ENCODE measurements around the gene CFAP299. TPM values are rescaled to one million over a fixed set of nuclear protein-coding genes. Genes with fewer than 3 reads are reported as not detected.

The CFAP299 gene
- total and polyA plus RNA-seq, 2 of the 13 experiments (the other 11 are each of a cell fraction or from before 2014, with no cell fraction given) = not detected

GRCh38 chr4:80927420-80927819, 591.9 kb downstream of the CFAP299 start:
- H3K4me1 ChIP-seq (ENCODE audit: insufficient read depth, low read length) = no peaks in the 10 kb centered on the region
- no peaks in the 10 kb centered on the region for H3K79me2 ChIP-seq (ENCODE audit: insufficient read depth, low read length)
- intact Hi-C loops (cut with micrococcal nuclease; ENCODE audit: unreplicated experiment) = no loop called here
- no peaks in the 10 kb centered on the region for H3K9me3 ChIP-seq (ENCODE audit: low read length)
- ChIA-PET CTCF (ENCODE audit: low intra/inter-chr PET ratio, low total read pairs) (no interaction called here), POLR2A (no interaction called here)
- 0% methylated on average over 2 of the region's 3 CpGs for WGBS (ENCODE audit: low lambda C conversion rate)
- in situ Hi-C loops (cut with HindIII; ENCODE audit: extremely low pct_ligation_motif_present, low pct_unique_long_range_greater_than_20kb) = no loop called here
- TF ChIP-seq TRIM24 (CRISPR knock-in tag; IDR thresholded peaks at IDR 0.05) (no peak), MEF2D (CRISPR knock-in tag; IDR thresholded peaks at IDR 0.05) (no peak), IKZF4 (CRISPR knock-in tag; IDR thresholded peaks at IDR 0.05; ENCODE audit: borderline replicate concordance, low read depth, not compliant biosample characterization) (no peak), TGIF2 (CRISPR knock-in tag; IDR thresholded peaks at IDR 0.05) (no peak), DBP (CRISPR knock-in tag; IDR thresholded peaks at IDR 0.05; ENCODE audit: not compliant biosample characterization) (no peak), ZC3H4 (CRISPR knock-in tag; IDR thresholded peaks at IDR 0.05; ENCODE audit: borderline replicate concordance) (no peak), MXD4 (CRISPR knock-in tag; IDR thresholded peaks at IDR 0.05) (no peak), AGO1 (IDR thresholded peaks at IDR 0.05; ENCODE audit: low read depth, low read length, poor library complexity, severe bottlenecking) (no peak), SAP130 (CRISPR knock-in tag; IDR thresholded peaks at IDR 0.05; ENCODE audit: low read depth) (no peak), DNMT3B (CRISPR knock-in tag; conservative IDR thresholded peaks at IDR 0.05) (no peak), CEBPB (IDR thresholded peaks at IDR 0.05; ENCODE audit: borderline replicate concordance, low read depth, low read length) (no peak), ZNF280D (CRISPR knock-in tag; IDR thresholded peaks at IDR 0.05) (no peak), RAD21 (CRISPR knock-in tag; IDR thresholded peaks at IDR 0.05) (no peak), TAF1 (CRISPR knock-in tag; IDR thresholded peaks at IDR 0.05) (no peak), ZNF253 (CRISPR knock-in tag; IDR thresholded peaks at IDR 0.05; ENCODE audit: borderline replicate concordance) (no peak), ONECUT2 (CRISPR knock-in tag; IDR thresholded peaks at IDR 0.05) (no peak), ZNF205 (CRISPR knock-in tag; IDR thresholded peaks at IDR 0.05) (no peak), ZBTB38 (CRISPR knock-in tag; IDR thresholded peaks at IDR 0.05) (no peak), ZNF263 (CRISPR knock-in tag; IDR thresholded peaks at IDR 0.05) (no peak), ZBTB46 (CRISPR knock-in tag; IDR thresholded peaks at IDR 0.05; ENCODE audit: borderline replicate concordance) (no peak)
- H2AFZ ChIP-seq (ENCODE audit: low read length) = no peak overlapping the region
- no peak for FAIRE-seq
- no peaks in the 10 kb centered on the region; a peak in 1 of 5 replicates for H3K27me3 ChIP-seq (ENCODE audit: control insufficient read depth in 1 of 2, insufficient read depth in 2 of 2, low read length in 2 of 2)
- ATAC-seq = no peak
- H3K9ac ChIP-seq (ENCODE audit: insufficient read depth, low read depth, low read length) = no peak overlapping the region
- no peak for DNase-seq (ENCODE audit: low spot score)
- H3K4me3 ChIP-seq (replicated peaks in 1 of 3; ENCODE audit: insufficient read depth in 1 of 3, low read depth in 2 of 3, low read length in 3 of 3) = no peak overlapping the region
- no peaks in the 10 kb centered on the region for H4K20me1 ChIP-seq (ENCODE audit: insufficient read depth, low read length)
- no peaks in the 10 kb centered on the region for H3K36me3 ChIP-seq (replicated peaks in 1 of 2; ENCODE audit: control insufficient read depth in 1 of 2, insufficient read depth in 2 of 2, low read length in 2 of 2)
- no TSS peak for BruUV-seq (replicated peaks)
- H3K27ac ChIP-seq (ENCODE audit: extremely low read length, insufficient read depth, low read length) = no peak overlapping the region
- H3K4me2 ChIP-seq (ENCODE audit: low read depth, low read length) = no peak overlapping the region

Measured in HepG2 (cell line).